Testis (tissue), 2 donors: ENCODE data around the gene DYNLT5.

Experiments used
- CTCF ChIP-seq, 3 experiments: fragments of 450-650 bp in 2 of 3; fragments of 200-600 bp in 1 of 3; sonication (generic) in 1 of 3; IDR thresholded peaks; one replicate each; pipeline ENCODE4 v1.5.1; 2016 to 2019; ENCODE audit warnings: antibody characterized with exemption in 3 of 3, mild to moderate bottlenecking in 2 of 3, moderate library complexity in 1 of 3
- POLR2A ChIP-seq: fragments of 450-650 bp; IDR thresholded peaks from one replicate; pipeline ENCODE4 v1.6.1; 2017; ENCODE audit warnings: antibody characterized with exemption, mild to moderate bottlenecking, moderate library complexity

GRCh38 chr1:66731170-66731865 is 20.9 kb upstream of the DYNLT5 start:
- TF ChIP-seq POLR2A = no peak
- no peak for TF ChIP-seq CTCF (IDR thresholded peaks at IDR 0.05)
